ENCODE results near the gene PIGM. TPM values are rescaled to one million over a fixed set of nuclear protein-coding genes. Genes with fewer than 3 reads are reported as not detected.

PIGM gene
- total and polyA plus RNA-seq, 7 experiments from 2014 or later, result 4.0 to 11.4 (median 5.0) TPM

DNA sequence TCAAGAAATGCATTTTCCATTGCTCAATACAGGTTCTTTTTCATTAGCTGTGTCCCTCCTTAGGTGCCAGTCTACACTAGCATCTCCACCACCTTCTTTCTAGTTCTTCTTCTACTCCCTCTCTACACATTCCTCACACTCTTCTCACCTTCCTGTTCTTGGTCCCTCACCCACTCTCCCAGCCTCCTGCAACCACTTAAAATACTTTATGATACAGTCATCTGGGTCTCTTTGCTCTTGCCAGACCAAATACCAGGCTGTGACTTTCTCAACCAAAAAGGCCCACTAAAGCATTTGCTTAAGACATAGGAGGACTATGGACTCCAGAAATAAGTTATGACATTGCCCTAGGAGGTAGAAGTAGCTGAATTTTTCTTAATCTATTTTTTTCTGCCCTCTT is 35.1 kb downstream of the PIGM start:
- Mint-ChIP-seq H3K27ac (no peak overlapping the region), H3K9me3 (no peaks in the 10 kb centered on the region), H3K27me3 (peaks cover 0 to 60% (median 12%) of the 10 kb centered on the region in 5 donors), H3K36me3 (no peaks in the 10 kb centered on the region), H3K4me1 (peaks cover 0 to 3% (median 2%) of the 10 kb centered on the region in 7 donors), H3K4me3 (no peak overlapping the region)
- POLR2A ChIA-PET, result no interaction called here
- DNase-seq, result no peak
- no peaks in the 10 kb centered on the region for H3K4me1 ChIP-seq (ENCODE audit: control insufficient read depth in 2 of 2, insufficient read depth in 2 of 2, low read length in 2 of 2)
- H3K4me3 ChIP-seq (ENCODE audit: low read length), result no peak overlapping the region
- H3K27me3 ChIP-seq (ENCODE audit: control insufficient read depth in 2 of 2, insufficient read depth in 2 of 2, low read length in 2 of 2), result no peaks in the 10 kb centered on the region
- H3K9me3 ChIP-seq (ENCODE audit: control insufficient read depth in 2 of 3, low read length in 3 of 3), result no peaks in the 10 kb centered on the region
- no peaks in the 10 kb centered on the region for H3K36me3 ChIP-seq (ENCODE audit: control insufficient read depth in 2 of 3, insufficient read depth in 3 of 3, low read length in 3 of 3)
- CTCF ChIA-PET, result no interaction called here
- intact Hi-C loops (cut with micrococcal nuclease), result no loop called here
- no peak overlapping the region for H3K27ac ChIP-seq (ENCODE audit: low read depth, low read length)
- no peak for ATAC-seq

DNA sequence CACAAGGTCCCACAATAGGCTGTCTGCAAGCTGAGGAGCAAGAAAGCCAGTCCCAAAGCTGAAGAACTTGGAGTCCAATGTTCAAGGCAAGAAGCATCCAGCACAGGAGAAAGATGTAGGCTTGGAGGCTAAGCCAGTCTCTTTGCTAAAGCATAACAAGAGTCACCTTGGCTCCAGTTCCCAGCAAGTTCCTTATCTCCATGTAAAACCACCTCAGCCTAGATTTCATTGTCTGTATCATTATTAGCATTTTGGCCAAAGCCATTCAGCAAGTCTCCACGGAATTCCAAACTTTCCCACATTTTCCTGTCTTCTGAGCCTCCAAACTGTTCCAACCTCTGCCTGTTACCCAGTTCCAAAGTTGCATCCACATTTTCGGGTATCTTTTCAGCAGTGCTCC is 36.9 kb downstream of the PIGM start:
- Mint-ChIP-seq H3K4me1 (peaks cover 0 to 8% (median 7%) of the 10 kb centered on the region in 7 donors), H3K9me3 (no peaks in the 10 kb centered on the region), H3K36me3 (no peaks in the 10 kb centered on the region), H3K27ac (no peak overlapping the region), H3K27me3 (peaks cover 4 to 51% (median 15%) of the 10 kb centered on the region in 5 donors), H3K4me3 (no peak overlapping the region)
- DNase-seq, result no peak
- H3K27ac ChIP-seq (ENCODE audit: low read depth, low read length), result no peak overlapping the region
- H3K4me1 ChIP-seq (ENCODE audit: control insufficient read depth in 2 of 2, insufficient read depth in 2 of 2, low read length in 2 of 2), result no peaks in the 10 kb centered on the region
- ChIA-PET CTCF (no interaction called here), POLR2A (no interaction called here)
- no peaks in the 10 kb centered on the region for H3K27me3 ChIP-seq (ENCODE audit: control insufficient read depth in 2 of 2, insufficient read depth in 2 of 2, low read length in 2 of 2)
- no peaks in the 10 kb centered on the region for H3K36me3 ChIP-seq (ENCODE audit: control insufficient read depth in 2 of 3, insufficient read depth in 3 of 3, low read length in 3 of 3)
- no peak overlapping the region for H3K4me3 ChIP-seq (ENCODE audit: low read length)
- intact Hi-C loops (cut with micrococcal nuclease), result no loop called here
- no peaks in the 10 kb centered on the region for H3K9me3 ChIP-seq (ENCODE audit: control insufficient read depth in 2 of 3, low read length in 3 of 3)
- ATAC-seq, result no peak

DNA sequence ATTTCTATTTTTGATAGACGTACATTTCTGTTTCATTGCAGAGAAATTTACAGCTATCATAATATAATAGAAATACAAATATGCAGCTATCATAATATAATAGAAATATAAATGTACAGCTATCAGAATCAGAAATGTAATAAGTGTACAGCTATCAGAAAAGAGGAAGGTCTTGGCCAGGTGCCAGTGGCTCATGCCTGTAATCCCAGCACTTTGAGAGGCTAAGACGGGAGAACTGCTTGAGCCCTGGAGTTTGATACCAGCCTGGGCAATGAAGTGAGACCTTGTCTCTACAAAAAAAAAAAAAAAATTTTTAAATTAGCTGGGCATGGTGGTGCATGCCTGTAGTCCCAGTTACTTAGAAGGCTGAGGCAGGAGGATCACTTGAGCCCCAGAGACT is 37.9 kb downstream of the PIGM start:
- H3K4me1 Mint-ChIP-seq, result peaks cover 0 to 8% (median 7%) of the 10 kb centered on the region in 7 donors
- H3K9me3 ChIP-seq (ENCODE audit: control insufficient read depth in 2 of 3, low read length in 3 of 3), result no peaks in the 10 kb centered on the region
- ATAC-seq (no peak), DNase-seq (no peak)
- H3K4me1 ChIP-seq (ENCODE audit: control insufficient read depth in 2 of 2, insufficient read depth in 2 of 2, low read length in 2 of 2), result no peaks in the 10 kb centered on the region
- peaks cover 4 to 50% (median 14%) of the 10 kb centered on the region in 5 donors for H3K27me3 Mint-ChIP-seq
- CTCF ChIA-PET, result interaction anchor here (1.1 kb wide), 1 partner anchor 13 kb away, joined by 4 read pairs; no protein-coding TSS in a partner anchor
- H3K27me3 ChIP-seq (ENCODE audit: control insufficient read depth in 2 of 2, insufficient read depth in 2 of 2, low read length in 2 of 2), result no peaks in the 10 kb centered on the region
- H3K9me3 Mint-ChIP-seq, result no peaks in the 10 kb centered on the region
- no peak overlapping the region for H3K27ac ChIP-seq (ENCODE audit: low read depth, low read length)
- no peak overlapping the region for H3K27ac Mint-ChIP-seq
- H3K36me3 ChIP-seq (ENCODE audit: control insufficient read depth in 2 of 3, insufficient read depth in 3 of 3, low read length in 3 of 3), result no peaks in the 10 kb centered on the region
- POLR2A ChIA-PET, result interaction anchor here (0.5 kb wide), 1 partner anchor 175 kb away, joined by 3 read pairs; no protein-coding TSS in a partner anchor
- H3K4me3 Mint-ChIP-seq, result no peak overlapping the region
- H3K4me3 ChIP-seq (ENCODE audit: low read length), result no peak overlapping the region
- intact Hi-C loops (cut with micrococcal nuclease), result no loop called here
- no peaks in the 10 kb centered on the region for H3K36me3 Mint-ChIP-seq

GRCh38 chr1:159992161-159992560 is 39.6 kb downstream of the PIGM start:
- H3K4me1 Mint-ChIP-seq, result peaks cover 0 to 8% (median 7%) of the 10 kb centered on the region in 7 donors
- no peak overlapping the region for H3K4me3 Mint-ChIP-seq
- ChIA-PET POLR2A (no interaction called here), CTCF (interaction anchor here (1.2 kb wide), 1 partner anchor 15 kb away, joined by 7 read pairs; no protein-coding TSS in a partner anchor)
- peaks cover 4 to 36% (median 12%) of the 10 kb centered on the region in 5 donors for H3K27me3 Mint-ChIP-seq
- ATAC-seq (no peak), DNase-seq (no peak)
- intact Hi-C loops (cut with micrococcal nuclease), result no loop called here
- Histone ChIP-seq H3K27me3 (ENCODE audit: control insufficient read depth in 2 of 2, insufficient read depth in 2 of 2, low read length in 2 of 2) (no peaks in the 10 kb centered on the region), H3K27ac (ENCODE audit: low read depth, low read length) (no peak overlapping the region), H3K36me3 (ENCODE audit: control insufficient read depth in 2 of 3, insufficient read depth in 3 of 3, low read length in 3 of 3) (no peaks in the 10 kb centered on the region), H3K4me1 (ENCODE audit: control insufficient read depth in 2 of 2, insufficient read depth in 2 of 2, low read length in 2 of 2) (no peaks in the 10 kb centered on the region), H3K9me3 (ENCODE audit: control insufficient read depth in 2 of 3, low read length in 3 of 3) (no peaks in the 10 kb centered on the region), H3K4me3 (ENCODE audit: low read length) (no peak overlapping the region)
- no peaks in the 10 kb centered on the region for H3K9me3 Mint-ChIP-seq
- no peaks in the 10 kb centered on the region for H3K36me3 Mint-ChIP-seq
- H3K27ac Mint-ChIP-seq, result no peak overlapping the region

- no peak overlapping the region for H3K4me3 ChIP-seq (ENCODE audit: low read length)
- no peaks in the 10 kb centered on the region for H3K27me3 ChIP-seq (ENCODE audit: control insufficient read depth in 2 of 2, insufficient read depth in 2 of 2, low read length in 2 of 2)
- no peak overlapping the region for H3K27ac Mint-ChIP-seq
- H3K9me3 ChIP-seq (ENCODE audit: control insufficient read depth in 2 of 3, low read length in 3 of 3), result no peaks in the 10 kb centered on the region
- peaks cover 5 to 39% (median 11%) of the 10 kb centered on the region in 5 donors for H3K27me3 Mint-ChIP-seq
- H3K4me3 Mint-ChIP-seq, result peak overlapping the region in 3 of 10 donors; percentile 2 to 37 (median 3)
- no peaks in the 10 kb centered on the region for H3K4me1 ChIP-seq (ENCODE audit: control insufficient read depth in 2 of 2, insufficient read depth in 2 of 2, low read length in 2 of 2)
- DNase-seq (peak in 5 of 9 donors; percentile 4 to 18 (median 14)), ATAC-seq (peak; percentile 74)
- intact Hi-C loops (cut with micrococcal nuclease), result no loop called here
- H3K27ac ChIP-seq (ENCODE audit: low read depth, low read length), result no peak overlapping the region
- POLR2A ChIA-PET, result no interaction called here
- H3K9me3 Mint-ChIP-seq, result no peaks in the 10 kb centered on the region
- H3K36me3 Mint-ChIP-seq, result no peaks in the 10 kb centered on the region
- no peaks in the 10 kb centered on the region for H3K36me3 ChIP-seq (ENCODE audit: control insufficient read depth in 2 of 3, insufficient read depth in 3 of 3, low read length in 3 of 3)
- peaks cover 0 to 8% (median 7%) of the 10 kb centered on the region in 7 donors for H3K4me1 Mint-ChIP-seq
- CTCF ChIA-PET, result interaction anchor here (1.2 kb wide), 1 partner anchor 16 kb away, joined by 7 read pairs; no protein-coding TSS in a partner anchor
Observed at GRCh38 chr1:159991513-159991912, 40.3 kb downstream of the PIGM start.

GRCh38 chr1:159990005-159990404 is 41.8 kb downstream of the PIGM start:
- intact Hi-C loops (cut with micrococcal nuclease), result no loop called here
- Histone ChIP-seq H3K4me1 (ENCODE audit: control insufficient read depth in 2 of 2, insufficient read depth in 2 of 2, low read length in 2 of 2) (no peaks in the 10 kb centered on the region), H3K27me3 (ENCODE audit: control insufficient read depth in 2 of 2, insufficient read depth in 2 of 2, low read length in 2 of 2) (no peaks in the 10 kb centered on the region), H3K27ac (ENCODE audit: low read depth, low read length) (no peak overlapping the region), H3K9me3 (ENCODE audit: control insufficient read depth in 2 of 3, low read length in 3 of 3) (no peaks in the 10 kb centered on the region), H3K36me3 (ENCODE audit: control insufficient read depth in 2 of 3, insufficient read depth in 3 of 3, low read length in 3 of 3) (no peaks in the 10 kb centered on the region), H3K4me3 (ENCODE audit: low read length) (no peak overlapping the region)
- ATAC-seq, result no peak
- Mint-ChIP-seq H3K9me3 (no peaks in the 10 kb centered on the region), H3K27me3 (peaks cover 8 to 28% (median 14%) of the 10 kb centered on the region in 5 donors), H3K4me1 (peaks cover 0 to 8% (median 7%) of the 10 kb centered on the region in 7 donors), H3K36me3 (no peaks in the 10 kb centered on the region), H3K27ac (no peak overlapping the region), H3K4me3 (no peak overlapping the region)
- CTCF ChIA-PET, result interaction anchor here (0.6 kb wide), 1 partner anchor 97 kb away, joined by 3 read pairs; no protein-coding TSS in a partner anchor
- POLR2A ChIA-PET, result no interaction called here
- DNase-seq, result no peak

DNA sequence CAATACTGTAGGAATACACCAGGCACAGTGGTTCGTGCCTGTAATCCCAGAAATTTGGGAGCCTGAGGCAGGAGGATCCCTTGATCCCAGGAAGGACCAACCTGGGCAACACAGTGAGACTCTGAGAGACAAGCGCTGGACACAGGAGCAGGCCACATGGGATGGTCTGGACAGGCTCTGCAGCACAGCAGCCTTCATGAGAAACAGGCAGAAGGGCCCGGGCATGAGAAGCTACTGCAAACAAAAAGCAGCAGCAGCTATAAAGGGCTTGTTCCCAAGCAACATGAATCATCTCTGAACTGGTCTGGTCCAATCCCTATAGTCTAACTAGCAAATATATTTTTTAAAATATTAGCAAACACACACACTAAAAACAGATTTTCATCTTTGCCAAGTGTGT is 42.2 kb downstream of the PIGM start:
- ChIA-PET POLR2A (interaction anchor here (0.9 kb wide), 1 partner anchor 41 kb away, joined by 3 read pairs; no protein-coding TSS in a partner anchor), CTCF (no interaction called here)
- intact Hi-C loops (cut with micrococcal nuclease), result no loop called here
- ATAC-seq (no peak), DNase-seq (no peak)
- no peaks in the 10 kb centered on the region for H3K36me3 Mint-ChIP-seq
- peaks cover 8 to 29% (median 14%) of the 10 kb centered on the region in 5 donors for H3K27me3 Mint-ChIP-seq
- no peaks in the 10 kb centered on the region for H3K36me3 ChIP-seq (ENCODE audit: control insufficient read depth in 2 of 3, insufficient read depth in 3 of 3, low read length in 3 of 3)
- H3K27me3 ChIP-seq (ENCODE audit: control insufficient read depth in 2 of 2, insufficient read depth in 2 of 2, low read length in 2 of 2), result no peaks in the 10 kb centered on the region
- no peak overlapping the region for H3K4me3 ChIP-seq (ENCODE audit: low read length)
- H3K9me3 ChIP-seq (ENCODE audit: control insufficient read depth in 2 of 3, low read length in 3 of 3), result no peaks in the 10 kb centered on the region
- H3K9me3 Mint-ChIP-seq, result no peaks in the 10 kb centered on the region
- no peaks in the 10 kb centered on the region for H3K4me1 ChIP-seq (ENCODE audit: control insufficient read depth in 2 of 2, insufficient read depth in 2 of 2, low read length in 2 of 2)
- H3K4me3 Mint-ChIP-seq, result no peak overlapping the region
- no peak overlapping the region for H3K27ac ChIP-seq (ENCODE audit: low read depth, low read length)
- H3K4me1 Mint-ChIP-seq, result peaks cover 0 to 8% (median 7%) of the 10 kb centered on the region in 7 donors
- H3K27ac Mint-ChIP-seq, result no peak overlapping the region
